ENCODE data around the gene TAS1R3. TPM values are rescaled to one million over a fixed set of nuclear protein-coding genes. Genes with fewer than 3 reads are reported as not detected.
A peak's percentile ranks its signal among the peaks of the same experiment; 100 is the strongest.
"Not testable (repeated sequence)": the region's sequence is repeated elsewhere in the genome, so short reads cannot be mapped to it uniquely, and the experiment has no call there.

Gene TAS1R3
- total RNA-seq, 8 experiments from 2014 or later = 0.65 to 2.3 (median 1.2) TPM

- Histone ChIP-seq H3K4me3 (no peak overlapping the region), H3K27ac (no peak overlapping the region), H3K4me1 (replicated peaks in 1 of 2) (peaks cover 43 to 46% of the 10 kb centered on the region in 2 donors)
- ATAC-seq (replicated peaks in 6 of 8) = peak in 5 of 8 experiments; percentile 2 to 49 (median 10)
- in situ Hi-C loops (cut with MboI; ENCODE audit: low pct_unique_long_range_greater_than_20kb in 2 of 9, low sequenced_read_pairs in 9 of 9, unreplicated experiment in 9 of 9) = no loop called here
- 0 to 40% (median 30%) methylated on average over 1 to 12 of the region's 13 CpGs; no CpG with 5 or more reads in 4 of the 10 experiments for WGBS, 10 experiments
Measured at GRCh38 chr1:1361982-1362423, 30.9 kb downstream of the TAS1R3 start.

- no peak for ATAC-seq (replicated peaks in 6 of 8)
- no peak overlapping the region for H3K27ac ChIP-seq
- no peak overlapping the region for H3K4me3 ChIP-seq
- in situ Hi-C loops (cut with MboI; ENCODE audit: low pct_unique_long_range_greater_than_20kb in 2 of 9, low sequenced_read_pairs in 9 of 9, unreplicated experiment in 9 of 9) = no loop called here
- H3K4me1 ChIP-seq (replicated peaks in 1 of 2) = peaks cover 23% of the 10 kb centered on the region in 2 donors
- whole genome bisulfite sequencing, 10 experiments = 65 to 98% (median 87%) methylated on average over 2 to 14 of the region's 14 CpGs; no CpG with 5 or more reads in 4 of the 10 experiments
Measured at GRCh38 chr1:1364266-1364665, 33.2 kb downstream of the TAS1R3 start.

- ATAC-seq (replicated peaks in 6 of 8) = no peak
- Histone ChIP-seq H3K4me3 (no peak overlapping the region), H3K4me1 (replicated peaks in 1 of 2) (peaks cover 7% of the 10 kb centered on the region in 2 donors), H3K27ac (no peak overlapping the region)
- WGBS, 10 experiments = 52 to 78% (median 76%) methylated on average over 6 to 10 of the region's 10 CpGs
- in situ Hi-C loops (cut with MboI; ENCODE audit: low pct_unique_long_range_greater_than_20kb in 2 of 9, low sequenced_read_pairs in 9 of 9, unreplicated experiment in 9 of 9) = no loop called here
Measured at GRCh38 chr1:1365875-1366698, 35.0 kb downstream of the TAS1R3 start.

GRCh38 chr1:1366699-1367066, 35.6 kb downstream of the TAS1R3 start:
- no peak for ATAC-seq (replicated peaks in 6 of 8)
- Histone ChIP-seq H3K4me1 (replicated peaks in 1 of 2) (peaks cover 7% of the 10 kb centered on the region in 2 donors), H3K4me3 (no peak overlapping the region), H3K27ac (no peak overlapping the region)
- 85 to 100% (median 93%) methylated on average over 1 to 3 of the region's 3 CpGs for WGBS, 10 experiments
- in situ Hi-C loops (cut with MboI; ENCODE audit: low pct_unique_long_range_greater_than_20kb in 2 of 9, low sequenced_read_pairs in 9 of 9, unreplicated experiment in 9 of 9) = no loop called here

GRCh38 chr1:1367315-1367714, 36.2 kb downstream of the TAS1R3 start:
- H3K27ac ChIP-seq = no peak overlapping the region
- H3K4me3 ChIP-seq = no peak overlapping the region
- H3K4me1 ChIP-seq (replicated peaks in 1 of 2) = peaks cover 7% of the 10 kb centered on the region in 2 donors
- 80 to 100% (median 96%) methylated on average over 1 to 5 of the region's 5 CpGs for WGBS, 10 experiments
- no peak for ATAC-seq (replicated peaks in 6 of 8)
- in situ Hi-C loops (cut with MboI; ENCODE audit: low pct_unique_long_range_greater_than_20kb in 2 of 9, low sequenced_read_pairs in 9 of 9, unreplicated experiment in 9 of 9) = no loop called here

- ATAC-seq (replicated peaks in 6 of 8); in situ Hi-C loops (cut with MboI; ENCODE audit: low pct_unique_long_range_greater_than_20kb in 2 of 9, low sequenced_read_pairs in 9 of 9, unreplicated experiment in 9 of 9); H3K27ac ChIP-seq; H3K4me3 ChIP-seq: not testable (repeated sequence)
- 93 to 100% (median 95%) methylated on average over 1 to 14 of the region's 14 CpGs; no CpG with 5 or more reads in 4 of the 10 experiments for whole genome bisulfite sequencing, 10 experiments
- H3K4me1 ChIP-seq (replicated peaks in 1 of 2) = peaks cover 19 to 21% of the 10 kb centered on the region in 2 donors
Measured at GRCh38 chr1:1370094-1370493, 39.0 kb downstream of the TAS1R3 start.

GRCh38 chr1:1370771-1371300, 39.8 kb downstream of the TAS1R3 start:
- WGBS, 10 experiments = 100% methylated on average over 6 of the region's 16 CpGs; no CpG with 5 or more reads in 9 of the 10 experiments
- no peak for ATAC-seq (replicated peaks in 6 of 8)
- Histone ChIP-seq H3K27ac (no peak overlapping the region), H3K4me1 (replicated peaks in 1 of 2) (peaks cover 19 to 23% of the 10 kb centered on the region in 2 donors), H3K4me3 (no peak overlapping the region)
- in situ Hi-C loops (cut with MboI; ENCODE audit: low pct_unique_long_range_greater_than_20kb in 2 of 9, low sequenced_read_pairs in 9 of 9, unreplicated experiment in 9 of 9) = no loop called here

GRCh38 chr1:1371364-1371745, 40.3 kb downstream of the TAS1R3 start:
- Histone ChIP-seq H3K27ac (no peak overlapping the region), H3K4me3 (no peak overlapping the region), H3K4me1 (replicated peaks in 1 of 2) (peaks cover 24 to 28% of the 10 kb centered on the region in 2 donors)
- in situ Hi-C loops (cut with MboI; ENCODE audit: low pct_unique_long_range_greater_than_20kb in 2 of 9, low sequenced_read_pairs in 9 of 9, unreplicated experiment in 9 of 9) = no loop called here
- no peak for ATAC-seq (replicated peaks in 6 of 8)
- 71 to 100% (median 86%) methylated on average over 1 to 10 of the region's 12 CpGs; no CpG with 5 or more reads in 7 of the 10 experiments for WGBS, 10 experiments

GRCh38 chr1:1371746-1372711, 40.9 kb downstream of the TAS1R3 start:
- peak; percentile 3 to 22 (median 18) for ATAC-seq (replicated peaks in 6 of 8)
- in situ Hi-C loops (cut with MboI; ENCODE audit: low pct_unique_long_range_greater_than_20kb in 2 of 9, low sequenced_read_pairs in 9 of 9, unreplicated experiment in 9 of 9) = no loop called here
- no peak overlapping the region for H3K27ac ChIP-seq
- peak overlapping the region in 2 of 5 donors; percentile 4 to 6 for H3K4me3 ChIP-seq
- WGBS, 10 experiments = 4 to 85% (median 32%) methylated on average over 1 to 14 of the region's 26 CpGs; no CpG with 5 or more reads in 4 of the 10 experiments
- H3K4me1 ChIP-seq (replicated peaks in 1 of 2) = peaks cover 26 to 29% of the 10 kb centered on the region in 2 donors

GRCh38 chr1:1373051-1373814, 42.2 kb downstream of the TAS1R3 start:
- in situ Hi-C loops (cut with MboI; ENCODE audit: low pct_unique_long_range_greater_than_20kb in 2 of 9, low sequenced_read_pairs in 9 of 9, unreplicated experiment in 9 of 9) = no loop called here
- H3K27ac ChIP-seq = no peak overlapping the region
- no peak for ATAC-seq (replicated peaks in 6 of 8)
- WGBS, 10 experiments = 80 to 100% (median 90%) methylated on average over 1 to 15 of the region's 26 CpGs; no CpG with 5 or more reads in 5 of the 10 experiments
- H3K4me1 ChIP-seq (replicated peaks in 1 of 2) = peaks cover 26 to 29% of the 10 kb centered on the region in 2 donors
- H3K4me3 ChIP-seq = peak overlapping the region in 4 of 5 donors; percentile 72 to 97 (median 80)

GRCh38 chr1:1373815-1374588, 42.9 kb downstream of the TAS1R3 start:
- WGBS, 10 experiments = 0 to 84% (median 44%) methylated on average over 1 to 21 of the region's 52 CpGs; no CpG with 5 or more reads in 3 of the 10 experiments
- in situ Hi-C loops (cut with MboI; ENCODE audit: low pct_unique_long_range_greater_than_20kb in 2 of 9, low sequenced_read_pairs in 9 of 9, unreplicated experiment in 9 of 9) = no loop called here

More at GRCh38 chr1:1373815-1374588, 42.9 kb downstream of the TAS1R3 start:
- peaks cover 26 to 29% of the 10 kb centered on the region in 2 donors for H3K4me1 ChIP-seq (replicated peaks in 1 of 2)
- H3K27ac ChIP-seq = peak overlapping the region; percentile 90 to 99
- H3K4me3 ChIP-seq = peak overlapping the region; percentile 72 to 97 (median 80)
- ATAC-seq (replicated peaks in 6 of 8) = no peak

Data from motor neuron (in vitro differentiated cells).